Activated CD4-positive, CD25-positive, alpha-beta regulatory T cell (primary cell): ENCODE results near the gene CYP2W1.
"Not testable (repeated sequence)": the region's sequence is repeated elsewhere in the genome, so short reads cannot be mapped to it uniquely, and the experiment has no call there.

Experiments used
- DNase-seq, 4 experiments: peaks; one replicate each; lab custom pipeline; 2025; lab: John Stamatoyannopoulos, UW

CYP2W1 gene

DNA sequence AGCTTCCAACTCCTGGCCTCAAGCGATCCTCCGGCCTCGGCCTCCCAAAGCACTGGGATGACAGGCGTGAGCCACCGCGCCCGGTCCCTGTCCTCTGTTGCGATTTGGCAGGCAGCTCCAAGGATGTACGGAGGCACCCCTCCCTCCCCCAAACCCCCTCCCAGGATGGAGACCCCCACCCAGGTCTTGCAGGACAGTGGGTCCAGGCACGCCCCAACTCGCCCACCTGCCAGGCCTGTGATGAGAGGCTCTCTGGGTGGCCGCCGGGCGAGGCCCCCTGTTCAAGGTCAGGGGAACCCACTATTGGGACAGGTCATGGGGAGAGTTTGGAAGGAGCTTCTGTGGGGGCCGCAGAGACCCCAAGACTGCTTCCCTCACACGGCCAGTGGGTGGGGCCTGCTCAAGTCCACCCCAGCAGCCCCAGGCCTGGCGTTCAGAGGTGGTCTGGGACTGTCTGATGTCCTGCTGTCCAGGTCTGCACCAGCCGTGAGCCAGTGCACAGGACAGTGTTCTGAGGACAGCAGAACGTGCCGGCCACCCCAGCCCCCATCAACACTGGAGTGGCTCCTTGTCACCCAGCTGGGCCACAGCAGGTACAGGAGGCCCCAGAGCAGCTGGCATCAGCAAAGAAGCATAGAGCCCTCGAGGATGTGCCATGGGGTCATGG is 31.0 kb upstream of the CYP2W1 start:
- DNase-seq = no peak

DNA sequence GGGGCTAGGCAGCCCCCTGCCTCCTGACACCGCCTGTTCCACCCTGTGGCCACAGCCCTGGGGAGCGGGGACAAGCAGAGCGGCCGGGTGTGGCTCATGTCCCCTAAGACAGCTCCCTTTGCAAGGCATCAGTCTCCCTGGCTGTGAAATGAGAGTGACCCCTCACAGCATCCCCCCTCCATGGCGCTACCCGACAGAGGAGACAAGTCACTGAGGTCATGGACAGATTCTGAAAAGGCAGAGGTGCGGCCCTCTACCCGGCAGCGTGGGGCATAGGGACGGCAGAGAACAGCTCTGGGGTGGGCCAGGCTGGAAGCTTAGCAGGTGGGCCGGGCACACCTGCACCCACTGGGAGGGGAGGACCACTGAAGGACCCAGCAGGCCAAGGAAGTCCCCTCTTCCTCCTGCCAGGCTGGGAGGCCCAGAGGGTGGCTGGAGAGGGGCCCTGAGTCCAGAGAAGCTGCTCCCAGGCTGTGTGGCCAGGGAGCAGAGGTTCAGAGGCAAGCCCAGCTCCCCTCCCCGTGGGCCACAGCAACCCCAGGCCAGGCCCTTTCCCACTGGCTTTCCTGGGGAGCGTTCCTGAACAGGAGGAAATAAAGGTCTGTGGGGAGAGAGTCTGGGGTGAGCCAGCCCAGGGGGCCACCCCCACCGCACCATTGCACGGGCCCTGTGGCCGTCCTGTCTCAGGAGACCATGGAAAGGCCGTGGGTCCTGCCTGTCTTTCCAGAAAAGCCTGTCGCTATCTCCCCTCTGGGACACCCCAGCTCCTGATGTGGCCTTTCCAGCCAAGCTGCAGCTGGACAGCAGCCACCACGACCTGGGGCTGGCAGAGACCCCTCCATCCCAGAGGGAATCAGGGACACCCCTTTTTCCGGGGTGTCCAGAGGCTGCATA is 30.2 kb upstream of the CYP2W1 start:
- no peak for DNase-seq

DNA sequence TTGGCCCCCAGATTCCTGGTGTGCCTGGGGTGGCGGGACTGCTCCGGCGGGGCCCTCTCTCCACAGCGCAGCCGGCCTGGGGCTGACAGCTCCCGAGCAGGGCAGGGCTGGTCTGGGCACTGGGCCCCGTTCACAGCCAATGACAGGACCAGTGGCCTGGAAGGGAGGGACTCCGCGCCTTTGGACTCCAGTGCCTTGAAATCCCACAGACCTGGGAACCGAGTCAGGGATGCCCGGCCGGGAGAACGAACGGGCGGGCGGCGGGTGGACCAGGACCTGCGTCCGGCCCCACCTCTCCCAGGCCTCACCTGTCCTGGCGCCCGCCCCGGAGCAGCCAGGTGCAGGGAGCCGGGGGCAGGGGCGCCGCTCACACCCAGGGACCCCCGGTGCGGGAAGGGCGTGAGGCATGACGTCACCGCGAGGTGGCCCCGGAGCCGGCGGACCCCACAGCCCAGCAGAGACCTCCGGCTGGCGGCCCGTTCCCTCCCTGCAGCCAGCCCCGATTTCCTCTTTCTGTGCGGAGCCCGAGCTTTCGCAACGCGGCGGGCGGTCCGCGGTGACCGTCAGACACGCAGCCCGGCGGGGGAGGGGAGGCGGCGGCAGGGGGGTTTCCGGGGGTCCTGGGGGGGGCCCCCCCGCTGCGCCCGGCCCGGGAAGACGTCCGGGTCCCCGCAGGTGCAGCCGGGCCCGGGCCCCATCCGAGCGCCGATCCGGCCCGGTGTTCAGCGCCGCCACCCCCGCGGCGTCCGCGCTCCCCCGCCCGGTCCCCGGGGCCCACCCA is 29.2 kb upstream of the CYP2W1 start:
- DNase-seq = no peak

DNA sequence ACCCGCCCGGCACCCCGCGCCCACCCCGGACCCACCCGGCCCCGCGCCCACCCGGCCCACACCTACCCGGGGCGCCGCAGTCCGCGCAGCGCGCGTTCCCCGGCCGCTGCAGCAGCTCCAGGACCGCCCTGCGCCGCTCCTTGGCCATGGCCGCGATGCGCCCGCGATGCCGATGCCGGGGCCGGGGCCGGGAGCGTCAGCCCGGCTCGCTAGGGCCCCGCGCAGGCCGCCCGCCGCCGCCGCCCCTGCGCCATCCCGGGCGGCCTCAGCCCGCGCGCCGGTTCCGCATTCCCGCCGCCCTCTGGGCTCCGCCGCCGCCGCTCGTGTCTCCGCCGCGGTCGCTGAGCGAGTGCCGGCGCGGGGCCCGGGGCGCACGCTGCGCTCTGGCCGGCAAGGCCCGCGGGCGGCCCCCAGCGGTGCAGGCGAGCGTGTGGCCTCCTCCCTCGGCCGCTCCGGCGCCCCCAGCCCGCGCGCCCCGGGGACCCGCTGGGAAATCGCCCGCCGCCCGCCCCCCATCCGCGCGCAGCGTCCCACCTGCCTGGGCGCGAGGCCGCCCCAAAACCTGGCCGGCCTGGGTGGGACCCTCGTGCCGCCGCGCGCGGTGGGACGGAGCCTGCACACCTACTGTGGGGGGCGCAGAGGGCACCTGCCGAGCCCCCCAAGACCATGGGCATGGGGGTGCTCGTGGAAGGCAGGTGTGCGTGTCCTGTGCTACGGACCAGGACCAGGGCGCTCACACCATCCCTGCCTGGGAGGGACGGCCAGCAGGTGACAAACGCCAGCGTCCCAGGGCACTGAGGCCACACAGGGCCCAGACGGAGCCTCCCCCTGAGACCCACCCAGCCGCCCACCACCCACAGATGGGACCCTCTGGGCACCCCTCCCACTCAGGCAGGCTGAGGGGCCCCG is 28.4 kb upstream of the CYP2W1 start, which contains the start of gene ADAP1:
Gene ADAP1 (minus strand): TSS at position 351 of the 909 bp plus-strand sequence. CDS start 203 bp downstream, at position 148.
- DNase-seq = peak in 2 of 4 experiments; percentile 20 to 29

DNA sequence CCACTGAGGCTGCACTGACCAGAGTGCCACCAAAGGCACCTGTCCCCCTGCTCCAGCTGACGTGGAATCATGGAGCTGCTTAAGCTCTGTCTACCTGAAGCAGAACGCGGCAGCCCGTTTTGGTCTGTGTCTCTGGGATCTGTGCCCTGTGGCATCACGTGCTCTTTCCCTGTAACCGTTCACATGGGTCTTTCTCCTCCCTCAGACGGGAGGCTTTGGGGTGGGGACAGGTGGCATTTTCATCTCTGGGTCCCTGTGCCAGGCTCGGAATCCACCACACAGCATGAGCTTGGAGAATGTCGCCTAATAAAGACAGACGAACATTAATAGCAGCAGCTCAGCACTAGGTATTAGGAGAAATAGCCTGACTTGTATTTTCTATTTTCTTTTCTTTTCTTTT is 26.9 kb upstream of the CYP2W1 start:
- DNase-seq = no peak

DNA sequence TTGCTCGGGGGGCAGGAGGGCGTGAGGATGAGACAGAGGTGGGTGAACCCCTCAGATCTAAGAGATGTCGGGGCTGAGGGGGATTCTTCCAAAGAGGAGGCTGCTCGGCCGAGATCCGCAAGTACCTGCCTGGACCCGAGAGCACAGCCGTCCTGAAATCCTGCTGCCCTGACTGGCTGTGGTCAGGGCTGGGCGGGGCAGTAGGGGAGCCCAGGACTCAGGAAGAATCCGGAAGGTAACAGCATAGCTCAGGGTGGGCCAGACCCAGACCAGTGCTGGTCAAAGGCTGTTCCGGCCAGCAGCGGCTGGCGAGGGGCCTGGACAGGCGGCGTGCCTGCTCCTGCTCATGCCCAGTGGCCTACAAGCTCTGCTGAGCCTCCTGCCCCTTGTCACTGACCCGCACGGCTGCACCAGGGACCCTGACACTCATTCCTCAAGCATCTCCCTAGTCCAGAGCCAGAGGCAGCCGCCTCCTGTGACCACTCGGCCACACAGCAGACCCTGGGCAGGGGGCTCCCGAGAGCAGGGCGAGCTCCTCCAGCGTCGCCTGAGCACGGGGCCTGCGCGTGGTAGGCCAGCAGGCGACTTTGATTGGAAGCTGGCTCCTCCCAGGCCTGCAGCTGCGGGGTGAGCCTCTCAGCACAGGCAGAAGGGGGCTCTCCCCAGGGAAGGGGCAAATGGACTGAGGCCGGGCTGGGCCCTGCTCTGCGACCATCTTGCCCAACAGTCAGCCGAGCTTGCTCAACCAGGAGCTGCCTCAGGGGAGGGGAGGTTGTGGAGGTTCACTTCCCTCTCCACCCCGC is 25.4 kb upstream of the CYP2W1 start:
- DNase-seq = no peak

DNA sequence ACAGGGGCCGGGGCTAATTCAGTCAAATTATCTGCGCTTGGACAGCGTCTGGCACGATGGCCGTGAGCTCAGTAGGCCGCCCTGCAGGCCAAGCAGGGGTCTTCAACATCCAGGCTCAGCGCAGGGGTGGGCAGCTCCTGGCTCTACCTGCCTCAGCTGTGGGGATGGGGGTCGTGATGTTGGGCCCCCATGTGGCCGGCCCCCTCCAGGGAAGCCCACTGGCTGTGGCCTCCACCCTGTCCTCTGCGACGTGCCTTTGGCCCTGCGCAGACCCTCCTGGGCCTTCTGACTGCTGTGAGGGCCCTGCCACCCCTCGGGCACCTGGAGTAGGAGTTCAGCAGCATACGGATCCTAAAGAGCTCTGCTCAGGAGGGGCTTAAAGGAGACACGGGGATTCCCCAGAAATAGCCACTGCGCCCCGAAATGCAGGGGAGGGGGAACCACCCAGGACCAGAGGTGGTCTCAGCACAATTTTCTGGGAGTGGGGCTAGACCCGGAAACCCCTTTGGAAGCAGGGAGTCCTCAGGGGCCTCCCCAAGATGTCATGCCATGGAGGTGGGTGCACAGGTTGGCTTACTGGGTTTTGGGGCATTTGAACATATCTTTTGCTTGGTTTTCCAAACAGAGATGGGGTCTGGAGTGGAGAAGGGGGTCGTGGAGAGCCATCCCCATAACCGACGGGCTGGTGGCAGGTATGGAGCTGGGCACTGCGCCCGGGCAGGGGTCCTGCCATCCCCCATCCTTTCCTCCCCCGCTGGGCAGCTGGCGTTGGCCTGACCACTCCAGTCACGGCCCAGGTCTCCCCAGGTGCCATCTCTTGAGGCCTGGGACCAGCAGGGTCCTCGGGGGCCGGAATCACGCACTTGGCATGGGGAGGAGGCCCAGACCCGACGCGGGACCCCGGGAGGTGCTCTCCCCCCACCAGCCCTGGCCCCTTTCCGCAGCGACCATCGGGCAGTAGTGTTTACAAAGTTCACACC is 24.5 kb upstream of the CYP2W1 start:
- DNase-seq = no peak

DNA sequence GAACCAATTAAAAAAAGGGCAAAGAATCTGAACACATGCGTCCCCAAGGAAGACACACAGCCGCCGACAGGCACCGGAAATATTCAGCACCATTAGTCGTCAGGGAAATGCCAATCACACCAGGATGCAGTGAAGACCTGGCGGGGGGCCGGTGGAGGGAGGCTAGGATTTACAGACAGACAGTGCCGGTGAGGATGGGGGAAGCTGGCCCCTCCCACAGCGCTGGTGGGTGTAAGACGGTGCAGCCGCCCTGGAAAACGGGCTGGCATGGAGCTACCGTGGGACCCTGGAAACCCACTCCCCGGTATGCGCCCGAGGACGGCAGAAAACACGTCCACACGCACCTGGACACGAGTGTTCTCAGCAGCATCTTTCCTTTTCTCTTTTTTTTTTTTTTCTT is 23.7 kb upstream of the CYP2W1 start:
- no peak for DNase-seq

DNA sequence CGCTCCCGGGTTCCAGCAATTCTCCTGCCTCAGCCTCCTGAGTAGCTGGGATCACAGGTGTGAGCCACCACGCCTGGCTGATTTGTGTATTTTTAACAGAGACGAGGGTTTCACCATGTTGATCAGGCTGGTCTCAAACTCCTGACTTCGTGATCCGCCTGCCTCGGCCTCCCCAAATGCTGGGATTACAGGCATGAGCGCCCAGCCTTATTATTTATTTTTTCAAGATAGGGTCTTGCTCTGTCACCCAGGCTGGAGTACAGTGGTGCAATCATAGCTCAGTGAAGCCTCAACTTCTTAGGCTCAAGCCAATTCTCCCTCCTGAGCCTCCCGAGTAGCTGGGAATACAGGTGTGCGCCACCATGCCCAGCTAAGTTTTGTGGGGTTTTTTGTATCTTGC is 23.2 kb upstream of the CYP2W1 start:
- DNase-seq = not testable (repeated sequence)

DNA sequence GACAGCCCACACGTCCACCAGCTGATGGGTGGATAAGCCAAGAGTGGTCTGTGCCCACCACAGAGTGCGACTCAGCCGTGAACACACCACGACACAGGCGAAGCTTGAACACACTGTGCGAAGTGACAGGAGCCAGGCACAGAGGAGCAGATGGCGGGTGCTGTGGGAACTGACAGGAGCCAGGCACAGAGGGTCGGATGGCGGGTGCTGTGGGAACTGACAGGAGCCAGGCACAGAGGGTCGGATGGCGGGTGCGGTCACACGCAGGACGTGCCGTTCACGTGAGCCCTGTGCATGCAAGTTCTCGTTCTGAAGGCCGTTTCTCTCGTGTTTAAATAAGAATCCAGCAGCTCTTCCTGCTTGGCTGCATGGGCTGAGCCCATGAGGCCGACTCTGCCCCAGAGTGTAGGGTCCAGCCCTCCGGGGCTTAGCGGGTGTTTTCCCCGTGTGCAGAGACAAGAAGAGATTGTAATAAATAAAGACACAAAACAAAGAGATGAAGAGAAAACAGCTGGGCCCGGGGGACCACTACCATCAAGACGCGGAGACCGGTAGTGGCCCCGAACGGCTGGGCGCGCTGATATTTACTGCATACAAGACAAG is 22.6 kb upstream of the CYP2W1 start:
- DNase-seq = no peak

DNA sequence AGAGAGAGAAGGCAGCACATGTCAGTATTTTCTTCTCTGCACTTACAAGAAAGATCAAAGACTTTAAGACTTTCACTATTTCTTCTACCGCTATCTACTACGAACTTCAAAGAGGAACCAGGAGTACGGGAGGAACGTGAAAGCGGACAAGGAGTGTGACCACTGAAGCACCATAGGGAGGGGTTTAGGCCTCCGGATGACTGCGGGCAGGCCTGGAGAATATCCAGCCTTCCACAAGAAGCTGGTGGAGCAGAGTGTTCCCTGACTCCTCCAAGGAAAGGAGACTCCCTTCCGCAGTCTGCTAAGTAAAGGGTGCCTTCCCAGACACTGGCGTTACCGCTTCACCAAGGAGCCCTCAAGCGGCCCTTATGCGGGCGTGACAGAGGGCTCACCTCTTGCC is 22.0 kb upstream of the CYP2W1 start:
- not testable (repeated sequence) for DNase-seq

DNA sequence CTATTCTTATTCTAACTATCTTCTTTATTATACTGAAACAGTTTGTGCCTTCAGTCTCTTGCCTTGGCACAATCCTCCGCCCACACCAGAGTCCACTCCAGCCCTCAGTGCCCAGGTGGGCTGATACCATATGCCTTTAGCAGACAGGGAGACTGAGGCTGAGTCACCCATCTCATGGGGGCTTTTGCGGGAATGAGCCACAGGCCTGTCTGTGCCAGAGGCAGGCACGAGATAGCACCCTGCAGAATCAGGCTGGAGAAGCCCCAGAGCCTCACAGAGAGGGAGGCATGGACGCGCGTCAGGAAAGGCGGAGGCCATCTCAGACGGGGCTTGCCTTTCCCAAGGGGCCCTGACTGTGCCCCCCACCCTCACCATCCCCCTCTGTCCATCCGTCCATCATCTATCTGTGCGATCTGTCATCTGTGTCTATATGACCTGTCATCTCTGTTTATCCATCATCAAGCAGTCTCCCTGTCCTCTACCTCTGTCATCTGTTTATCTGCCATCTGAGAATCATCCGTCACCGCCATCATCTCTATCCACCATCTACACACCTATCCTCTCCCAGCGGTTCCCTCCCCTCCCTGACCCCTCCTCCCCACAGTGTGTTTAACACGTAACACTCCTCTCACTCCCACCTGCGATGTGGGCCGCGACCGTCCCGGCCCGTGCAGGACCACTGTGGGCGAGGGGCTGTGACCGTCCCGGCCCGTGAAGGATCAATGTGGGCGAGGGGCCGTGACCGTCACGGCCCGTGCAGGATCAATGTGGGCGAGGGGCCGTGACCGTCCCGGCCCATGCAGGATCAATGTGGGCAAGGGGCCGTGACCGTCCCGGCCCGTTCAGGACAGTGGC is 21.2 kb upstream of the CYP2W1 start:
- no peak for DNase-seq

DNA sequence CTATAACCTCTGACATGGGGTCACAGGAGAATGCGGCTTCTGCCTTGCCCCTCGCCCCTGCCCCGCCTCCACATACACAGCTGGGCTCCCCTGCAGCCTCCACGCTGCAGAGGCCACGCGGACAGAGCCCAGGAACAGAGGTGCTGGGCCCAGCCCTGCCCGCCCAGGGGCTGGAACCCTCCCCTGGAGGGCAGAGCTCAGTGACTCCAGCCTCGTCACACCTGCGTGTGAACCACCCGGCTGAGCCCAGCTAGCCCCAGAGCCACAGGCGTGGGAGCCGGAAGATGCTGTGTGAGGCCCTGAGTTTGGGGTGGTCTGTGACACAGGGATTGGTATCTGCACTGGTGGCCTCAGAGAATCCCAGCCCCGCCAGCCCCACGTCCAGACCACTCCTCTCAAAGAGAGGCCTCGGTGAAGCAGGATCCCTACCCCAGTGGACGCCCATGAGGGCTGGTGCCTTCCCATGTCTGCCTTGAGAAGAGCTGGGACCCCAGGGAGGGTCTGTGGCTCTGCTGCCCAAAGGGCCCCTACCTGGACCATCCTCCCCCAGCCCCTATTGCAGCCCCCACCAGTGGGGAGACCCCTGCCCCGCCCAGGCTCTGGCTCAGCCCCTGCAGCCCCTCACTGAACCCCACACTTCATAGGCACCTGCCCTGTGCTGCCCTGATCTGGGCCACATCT is 20.4 kb upstream of the CYP2W1 start:
- DNase-seq = no peak

DNA sequence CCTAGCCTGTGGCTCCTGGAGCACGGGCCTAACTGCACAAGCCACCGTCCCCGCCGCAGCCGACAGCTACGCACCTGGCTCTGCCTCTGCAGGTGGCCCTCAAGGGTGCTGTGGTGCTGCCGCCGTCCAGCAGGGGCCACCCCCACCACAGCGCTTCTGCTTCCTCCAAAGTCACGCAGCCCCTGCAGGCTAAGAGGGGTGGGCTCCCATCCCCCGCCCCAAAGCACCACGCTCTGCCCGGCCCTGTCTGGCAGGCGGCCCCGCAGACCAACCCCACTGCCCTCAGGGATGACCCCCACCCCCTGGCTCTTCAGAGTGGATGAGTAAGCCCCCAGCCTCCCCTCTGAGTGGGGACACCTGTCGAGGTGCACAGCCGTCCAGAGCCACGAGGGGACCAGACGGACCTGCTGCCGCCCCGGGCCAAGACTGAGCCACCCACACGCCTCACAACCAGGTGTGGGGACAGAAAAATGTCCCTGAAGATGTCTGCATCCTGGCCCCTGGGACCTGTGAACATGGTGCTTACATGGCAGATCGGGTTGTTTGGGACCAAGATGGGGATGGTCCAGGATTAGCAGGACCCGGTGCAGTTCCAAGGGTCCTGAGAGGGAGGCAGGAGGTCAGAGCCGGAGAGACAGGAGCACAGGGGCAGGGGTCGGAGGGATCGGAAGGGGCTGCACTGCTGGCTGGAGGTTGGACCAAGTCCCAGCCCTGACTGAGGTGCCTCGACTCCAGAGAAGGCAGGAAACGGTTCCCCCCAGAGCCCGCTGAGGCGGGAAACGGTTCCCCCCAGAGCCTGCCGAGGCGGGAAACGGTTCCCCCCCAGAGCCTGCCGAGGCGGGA is 19.5 kb upstream of the CYP2W1 start:
- no peak for DNase-seq

DNA sequence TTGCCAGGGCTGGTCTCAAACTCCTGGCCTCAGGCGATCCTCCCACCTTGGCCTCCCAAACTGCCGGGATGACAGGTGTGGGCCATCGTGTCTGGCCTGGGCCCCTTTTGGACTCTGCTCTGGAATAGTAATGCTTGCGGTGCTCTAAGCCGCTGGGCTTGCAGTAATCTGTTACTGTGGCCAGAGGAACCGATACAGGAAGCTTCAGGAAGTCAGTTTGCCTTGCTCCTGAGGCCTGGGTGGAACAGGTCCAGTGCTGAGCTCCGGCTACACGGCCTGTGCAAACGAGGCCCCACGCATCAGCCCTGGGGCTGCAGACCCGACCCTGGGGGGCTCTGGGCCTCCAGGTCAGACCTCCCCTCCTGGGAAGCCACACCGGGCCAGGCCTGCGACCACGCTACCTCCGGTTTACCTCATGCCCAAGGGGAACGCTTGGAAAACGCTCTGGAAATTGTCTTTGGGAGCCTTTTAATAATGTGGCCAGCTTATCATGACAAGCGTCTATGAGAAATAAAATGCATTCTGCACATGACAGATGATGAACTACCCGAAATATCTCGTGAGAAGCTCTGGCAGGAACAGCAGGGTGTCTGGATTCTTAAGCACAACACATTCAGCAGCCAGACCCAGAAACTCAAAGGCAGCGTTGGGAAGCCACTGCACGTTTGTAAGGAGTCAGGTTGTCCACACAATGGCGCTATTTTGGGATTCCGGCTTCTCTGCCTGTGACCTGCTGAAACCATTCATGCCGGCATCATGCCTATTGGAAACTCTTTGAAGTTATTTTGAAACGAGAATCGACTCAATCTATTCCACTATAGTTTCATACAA is 18.4 kb upstream of the CYP2W1 start:
- no peak for DNase-seq
